HG03457 (cell line): Measurements from ENCODE around the gene COIL.
A peak's percentile ranks its signal among the peaks of the same experiment; 100 is the strongest.
"Not testable (repeated sequence)": the region's sequence is repeated elsewhere in the genome, so short reads cannot be mapped to it uniquely, and the experiment has no call there.

Source experiments
- ATAC-seq: cut with Tn5 transposase; IDR thresholded peaks from one replicate; pipeline ENCODE4 v1.9.1; 2021; ENCODE audit warnings: moderate number of reproducible peaks; ENCODE audit not compliant: unreplicated experiment

The COIL gene

GRCh38 chr17:56978441-56979090 lies 17.7 kb upstream of the COIL start:
- peak; percentile 36 for ATAC-seq

- ATAC-seq, result peak; percentile 47
Observed at GRCh38 chr17:56977673-56978395, 17.0 kb upstream of the COIL start, which contains the start of gene SCPEP1. Gene SCPEP1 (plus strand): TSS chr17:56978131. CDS start chr17:56978160, 29 bp downstream.

- no peak for ATAC-seq
Observed at GRCh38 chr17:56976941-56977608, 16.2 kb upstream of the COIL start.

GRCh38 chr17:56975656-56976055 lies 14.8 kb upstream of the COIL start:
- ATAC-seq, result no peak

- no peak for ATAC-seq
Observed at GRCh38 chr17:56974055-56974454, 13.2 kb upstream of the COIL start.

- ATAC-seq, result no peak
Observed at GRCh38 chr17:56973520-56973919, 12.7 kb upstream of the COIL start.

- ATAC-seq, result no peak
Observed at GRCh38 chr17:56972111-56972730, 11.4 kb upstream of the COIL start.

GRCh38 chr17:56970974-56971373 lies 10.1 kb upstream of the COIL start:
- ATAC-seq, result no peak

- no peak for ATAC-seq
Observed at GRCh38 chr17:56966338-56966737, 5.5 kb upstream of the COIL start.

GRCh38 chr17:56965681-56966080 lies 4.8 kb upstream of the COIL start:
- not testable (repeated sequence) for ATAC-seq

GRCh38 chr17:56965241-56965640 lies 4.4 kb upstream of the COIL start:
- not testable (repeated sequence) for ATAC-seq

- no peak for ATAC-seq
Observed at GRCh38 chr17:56956992-56957391, 3.9 kb downstream of the COIL start.

- no peak for ATAC-seq
Observed at GRCh38 chr17:56949595-56949994, 11.3 kb downstream of the COIL start.

GRCh38 chr17:56948491-56948890 lies 12.4 kb downstream of the COIL start:
- no peak for ATAC-seq

- ATAC-seq, result no peak
Observed at GRCh38 chr17:56947741-56948140, 13.1 kb downstream of the COIL start.

- ATAC-seq, result no peak
Observed at GRCh38 chr17:56945938-56946505, 14.8 kb downstream of the COIL start.

GRCh38 chr17:56943505-56944125 lies 17.2 kb downstream of the COIL start:
- ATAC-seq, result no peak

GRCh38 chr17:56939869-56940484 lies 20.9 kb downstream of the COIL start:
- no peak for ATAC-seq

- ATAC-seq, result not testable (repeated sequence)
Observed at GRCh38 chr17:56938206-56938605, 22.6 kb downstream of the COIL start.

- no peak for ATAC-seq
Observed at GRCh38 chr17:56937687-56938086, 23.2 kb downstream of the COIL start.
